DMS53 (cell line): Measurements from ENCODE around the gene TCIRG1.
"Not testable (repeated sequence)": the region's sequence is repeated elsewhere in the genome, so short reads cannot be mapped to it uniquely, and the experiment has no call there.

Source experiments
- DNase-seq: peaks from one replicate; lab custom pipeline; 2025; lab: John Stamatoyannopoulos, UW

TCIRG1 gene, protein sequence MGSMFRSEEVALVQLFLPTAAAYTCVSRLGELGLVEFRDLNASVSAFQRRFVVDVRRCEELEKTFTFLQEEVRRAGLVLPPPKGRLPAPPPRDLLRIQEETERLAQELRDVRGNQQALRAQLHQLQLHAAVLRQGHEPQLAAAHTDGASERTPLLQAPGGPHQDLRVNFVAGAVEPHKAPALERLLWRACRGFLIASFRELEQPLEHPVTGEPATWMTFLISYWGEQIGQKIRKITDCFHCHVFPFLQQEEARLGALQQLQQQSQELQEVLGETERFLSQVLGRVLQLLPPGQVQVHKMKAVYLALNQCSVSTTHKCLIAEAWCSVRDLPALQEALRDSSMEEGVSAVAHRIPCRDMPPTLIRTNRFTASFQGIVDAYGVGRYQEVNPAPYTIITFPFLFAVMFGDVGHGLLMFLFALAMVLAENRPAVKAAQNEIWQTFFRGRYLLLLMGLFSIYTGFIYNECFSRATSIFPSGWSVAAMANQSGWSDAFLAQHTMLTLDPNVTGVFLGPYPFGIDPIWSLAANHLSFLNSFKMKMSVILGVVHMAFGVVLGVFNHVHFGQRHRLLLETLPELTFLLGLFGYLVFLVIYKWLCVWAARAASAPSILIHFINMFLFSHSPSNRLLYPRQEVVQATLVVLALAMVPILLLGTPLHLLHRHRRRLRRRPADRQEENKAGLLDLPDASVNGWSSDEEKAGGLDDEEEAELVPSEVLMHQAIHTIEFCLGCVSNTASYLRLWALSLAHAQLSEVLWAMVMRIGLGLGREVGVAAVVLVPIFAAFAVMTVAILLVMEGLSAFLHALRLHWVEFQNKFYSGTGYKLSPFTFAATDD

GRCh38 chr11:68038718-68039525 is at the start of gene TCIRG1:
TCIRG1 (plus strand) TSS chr11:68039025; CDS start chr11:68041272, 2,247 bp downstream.
- DNase-seq, result peak; percentile 96

- DNase-seq, result not testable (repeated sequence)
Measured at GRCh38 chr11:67990546-67991346, 48.1 kb upstream of the TCIRG1 start.

DNA sequence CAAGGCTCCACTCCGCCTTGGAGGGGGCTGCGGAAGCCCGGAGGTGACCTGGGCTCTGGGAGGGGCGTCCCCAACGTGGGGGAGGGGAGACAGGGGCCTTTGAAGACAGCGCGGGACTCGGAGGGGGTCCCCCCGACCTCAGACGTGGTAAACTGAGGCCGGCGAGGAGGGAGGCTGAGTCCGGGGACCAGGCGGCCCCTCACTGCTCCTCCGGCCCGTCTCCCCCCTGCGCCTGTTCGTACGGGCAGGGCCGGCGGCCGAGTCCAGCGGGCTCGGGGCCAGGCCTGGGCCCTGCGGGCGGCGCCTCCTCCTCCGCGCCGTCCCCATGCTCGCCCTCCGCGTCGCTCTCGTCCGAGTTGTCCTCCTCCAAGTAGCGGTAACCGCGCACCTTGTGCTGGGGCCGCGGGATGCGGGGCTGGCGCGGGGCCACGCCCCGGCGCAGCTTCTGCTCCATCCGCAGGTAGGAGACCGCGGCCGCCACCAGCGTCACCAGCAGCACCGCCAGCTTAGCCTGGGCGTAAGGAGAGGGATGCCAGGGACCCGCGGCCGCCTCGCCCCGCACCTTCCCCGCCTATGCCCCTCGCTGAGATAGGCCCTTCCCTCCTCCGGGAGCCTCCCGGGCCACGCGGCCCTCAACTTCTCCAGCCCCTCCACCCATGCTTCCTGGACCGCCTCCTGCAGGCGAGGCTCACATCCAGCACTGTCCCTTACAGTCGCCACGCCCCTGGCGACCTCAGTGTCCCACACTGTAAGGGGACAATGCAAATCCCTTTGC is 47.3 kb upstream of the TCIRG1 start:
- DNase-seq, result not testable (repeated sequence)

DNA sequence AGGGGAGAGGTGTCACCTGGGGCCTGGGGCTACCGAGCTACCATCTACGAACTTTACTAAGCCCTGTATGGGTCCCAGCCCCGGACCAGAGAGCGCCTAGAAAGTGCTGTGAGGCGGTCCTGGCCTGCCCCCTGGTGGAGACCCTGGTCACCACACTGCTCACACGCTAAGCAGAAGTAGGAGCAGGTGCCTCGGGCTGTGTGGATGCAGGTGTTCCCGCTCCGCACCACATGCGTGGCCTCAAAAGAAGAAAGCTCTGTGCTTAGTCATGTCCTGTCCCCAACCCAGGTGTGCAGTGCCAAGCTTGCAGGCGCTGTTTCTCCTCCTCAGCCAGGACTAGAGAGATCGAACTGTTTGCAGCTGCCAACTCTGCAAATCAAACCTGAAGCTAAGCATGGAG is 45.0 kb upstream of the TCIRG1 start:
- DNase-seq, result peak; percentile 97

GRCh38 chr11:67994387-67994786 is 44.4 kb upstream of the TCIRG1 start:
- DNase-seq, result not testable (repeated sequence)

GRCh38 chr11:67995129-67995528 is 43.7 kb upstream of the TCIRG1 start:
- DNase-seq, result not testable (repeated sequence)

DNA sequence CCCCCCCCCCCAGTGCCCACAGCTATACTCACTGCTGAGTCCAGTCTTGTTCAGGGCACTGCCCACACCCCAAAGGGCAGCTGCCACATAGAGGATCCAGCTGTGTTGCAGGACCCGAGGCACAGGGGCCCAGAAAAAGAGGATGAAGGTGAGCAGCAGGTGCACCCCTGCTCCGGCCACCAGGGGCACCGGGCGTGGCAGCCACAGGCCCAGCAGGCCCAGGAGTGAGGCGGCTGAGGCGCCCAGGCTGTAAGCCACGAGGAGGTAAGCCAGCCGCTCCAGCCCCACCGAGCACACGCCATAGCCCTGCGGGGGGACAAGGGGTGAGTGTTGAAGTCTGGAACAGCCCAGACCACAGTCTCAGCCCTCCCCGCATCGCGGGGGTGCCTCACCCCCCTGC is 43.2 kb upstream of the TCIRG1 start:
- DNase-seq, result not testable (repeated sequence)

GRCh38 chr11:67996051-67996450 is 42.8 kb upstream of the TCIRG1 start:
- DNase-seq, result no peak

DNA sequence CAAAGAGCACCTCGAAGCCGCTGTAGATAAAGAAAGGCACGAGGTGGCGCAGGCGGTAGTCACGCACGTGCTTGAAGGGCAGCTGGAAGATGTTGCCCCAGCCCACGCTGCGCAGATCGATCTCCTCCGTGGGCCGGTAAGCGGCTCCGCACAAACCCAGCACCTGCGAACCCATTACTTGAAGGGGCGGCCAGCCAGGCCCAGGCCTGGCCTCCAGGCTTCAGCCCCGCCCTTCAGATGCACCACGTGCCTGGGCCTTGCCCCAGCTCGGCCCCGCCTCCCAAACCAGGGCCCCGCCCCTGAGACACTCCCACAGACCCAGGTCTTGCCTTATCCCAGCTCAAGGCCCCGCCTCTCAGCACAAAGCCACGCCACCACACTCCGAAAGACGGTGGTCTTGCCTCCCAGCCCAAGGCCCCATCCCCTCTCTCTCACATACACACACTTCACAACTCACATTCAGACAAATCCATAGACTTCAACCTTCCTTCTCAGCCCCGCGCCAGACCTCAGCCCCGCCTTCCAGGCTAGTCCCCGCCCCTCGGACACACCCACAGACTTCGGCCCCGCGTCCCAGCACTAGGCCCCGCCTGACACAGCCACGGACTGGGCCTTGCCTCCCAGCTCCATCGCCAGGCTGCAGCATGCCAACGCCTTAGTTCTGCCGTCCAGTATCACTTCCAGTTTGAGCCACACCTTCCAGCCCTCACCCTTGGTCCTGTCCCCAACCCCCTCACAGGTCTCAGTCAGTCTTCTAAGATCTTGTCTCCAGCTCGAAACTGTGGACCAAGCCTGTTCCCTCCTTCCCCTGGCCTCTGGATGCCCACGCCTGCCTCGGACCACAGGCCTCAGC is 42.0 kb upstream of the TCIRG1 start:
- peak; percentile 68 for DNase-seq

DNA sequence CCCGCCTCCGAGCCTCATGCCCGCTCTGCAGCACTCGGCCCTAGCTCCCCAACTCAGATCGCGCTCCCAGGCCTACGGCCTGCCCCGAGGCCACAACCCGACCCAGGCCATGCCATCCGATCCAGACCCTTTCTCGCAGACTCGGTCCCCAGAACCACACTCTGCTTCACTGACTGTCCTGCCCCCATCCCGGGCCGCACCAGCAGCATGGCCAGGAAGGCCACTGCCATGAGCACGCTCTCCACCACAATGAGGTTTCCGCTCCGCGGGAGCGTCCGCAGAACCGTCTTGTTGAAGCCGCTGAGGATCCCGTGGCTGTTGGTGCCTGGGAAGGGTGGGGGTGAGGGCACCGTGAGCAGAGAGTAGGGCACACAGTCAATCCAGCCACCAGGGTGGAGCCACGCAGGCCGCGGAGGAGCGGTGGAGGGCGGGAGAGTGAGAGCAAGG is 41.3 kb upstream of the TCIRG1 start:
- no peak for DNase-seq

GRCh38 chr11:67998150-67999045 is 40.4 kb upstream of the TCIRG1 start:
- DNase-seq, result no peak

GRCh38 chr11:67999201-67999629 is 39.6 kb upstream of the TCIRG1 start:
- no peak for DNase-seq

DNA sequence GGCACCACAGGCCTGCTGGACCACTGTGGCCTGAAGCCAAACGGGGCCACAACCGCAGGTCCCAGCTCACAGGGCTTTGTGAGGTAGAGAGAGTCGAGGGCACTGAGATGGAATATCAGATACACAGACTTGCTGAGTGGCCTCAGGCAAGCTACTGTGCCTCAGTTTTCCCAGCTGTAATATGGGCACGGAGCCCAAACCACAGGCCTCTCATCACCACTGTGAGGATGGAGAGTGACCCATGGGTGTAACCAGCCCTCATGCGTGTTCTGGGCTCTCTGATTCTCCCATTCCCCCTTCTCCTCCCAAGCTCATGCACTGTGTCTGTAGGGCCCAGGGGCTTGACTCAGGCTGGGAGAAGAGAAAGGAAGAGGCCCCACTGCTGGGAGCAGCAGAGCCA is 39.1 kb upstream of the TCIRG1 start:
- no peak for DNase-seq

GRCh38 chr11:68002575-68002937 is 36.3 kb upstream of the TCIRG1 start:
- peak; percentile 68 for DNase-seq

- DNase-seq, result peak; percentile 91
Measured at GRCh38 chr11:68002938-68003845, 35.6 kb upstream of the TCIRG1 start.

- peak; percentile 99 for DNase-seq
Measured at GRCh38 chr11:68003846-68004550, 34.8 kb upstream of the TCIRG1 start, which contains the start of gene UNC93B1. UNC93B1 (minus strand) TSS chr11:68004097; CDS start chr11:68004043, 54 bp downstream.
